Coronary artery (tissue), 2 donors: Measurements from ENCODE around the gene NKX2-2.

Experiments used
- DNase-seq: peaks from one replicate; pipeline ENCODE4 v3.0.0-alpha.2; 2017; ENCODE audit warnings: low spot score
- H3K27ac ChIP-seq, 2 donors: fragments of 200-600 bp; sonication (generic); one replicate each; pipeline ENCODE4 v1.5.1; 2016 to 2019
- H3K4me3 ChIP-seq: fragments of 200-600 bp; sonication (generic); 2 replicates; pipeline ENCODE4 v1.5.1; 2016; ENCODE audit warnings: mild to moderate bottlenecking, moderate library complexity
- CTCF ChIP-seq: fragments of 200-600 bp; sonication (generic); IDR thresholded peaks from one replicate; pipeline ENCODE4 v1.5.1; 2019; ENCODE audit warnings: antibody characterized with exemption

NKX2-2 gene

GRCh38 chr20:21465799-21466198, 48.1 kb downstream of the NKX2-2 start:
- no peak overlapping the region for H3K27ac ChIP-seq
- no peak for TF ChIP-seq CTCF
- DNase-seq = no peak
- H3K4me3 ChIP-seq = no peak overlapping the region

GRCh38 chr20:21464916-21465315, 48.9 kb downstream of the NKX2-2 start:
- no peak for DNase-seq
- TF ChIP-seq CTCF = no peak
- Histone ChIP-seq H3K27ac (no peak overlapping the region), H3K4me3 (no peak overlapping the region)
